ENCODE data around the gene DAPK2. TPM values are rescaled to one million over a fixed set of nuclear protein-coding genes. Genes with fewer than 3 reads are reported as not detected.
"Not testable (repeated sequence)": the region's sequence is repeated elsewhere in the genome, so short reads cannot be mapped to it uniquely, and the experiment has no call there.

DAPK2 gene
- polyA plus RNA-seq, 1 of the 3 experiments (the other 2 are of a cell fraction) = 1.4 TPM

DNA sequence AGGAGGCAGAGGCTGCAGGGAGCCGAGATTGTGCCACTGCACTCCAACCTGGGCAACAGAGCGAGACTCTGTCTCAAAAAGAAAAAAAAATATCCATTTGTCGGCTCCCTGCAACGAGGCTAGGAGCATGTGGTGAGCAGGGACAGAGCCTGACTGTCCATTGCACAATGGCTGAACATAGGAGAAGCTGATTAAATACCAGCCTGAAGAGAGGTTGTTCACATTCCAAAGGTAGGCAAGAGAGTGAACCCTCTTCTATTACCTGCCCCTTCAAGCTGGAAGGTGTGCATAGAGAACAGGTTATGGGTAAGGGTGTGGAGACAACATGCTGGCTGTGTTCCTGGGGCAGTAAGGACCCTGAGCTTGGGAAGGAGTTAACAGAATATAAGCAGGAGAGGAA is 78.7 kb downstream of the DAPK2 start:
- Histone ChIP-seq H2AFZ (ENCODE audit: low read depth) (no peak overlapping the region), H3K27ac (ENCODE audit: low read depth in 2 of 2, low read length in 1 of 2) (no peak overlapping the region), H3K4me1 (ENCODE audit: control insufficient read depth in 1 of 2, insufficient read depth in 2 of 2, low read depth in 1 of 2, low read length in 1 of 2) (peaks cover 0 to 2% of the 10 kb centered on the region in 2 experiments; a peak in 1 of 4 replicates), H3K79me2 (ENCODE audit: insufficient read depth) (no peaks in the 10 kb centered on the region), H3K36me3 (replicated peaks in 1 of 2; ENCODE audit: control insufficient read depth in 1 of 2, insufficient read depth in 2 of 2, low read length in 1 of 2) (no peaks in the 10 kb centered on the region), H3K9me3 (no peaks in the 10 kb centered on the region), H3K27me3 (ENCODE audit: insufficient read depth) (no peaks in the 10 kb centered on the region), H4K20me1 (ENCODE audit: insufficient read depth) (no peaks in the 10 kb centered on the region), H3F3A (replicated peaks; ENCODE audit: insufficient read depth) (no peaks in the 10 kb centered on the region), H3K4me2 (no peak overlapping the region), H3K9me2 (no peaks in the 10 kb centered on the region), H3K9ac (no peak overlapping the region), H3K4me3 (ENCODE audit: low read depth in 2 of 2, low read length in 1 of 2) (no peak overlapping the region)
- TF ChIP-seq, protein P1, sequence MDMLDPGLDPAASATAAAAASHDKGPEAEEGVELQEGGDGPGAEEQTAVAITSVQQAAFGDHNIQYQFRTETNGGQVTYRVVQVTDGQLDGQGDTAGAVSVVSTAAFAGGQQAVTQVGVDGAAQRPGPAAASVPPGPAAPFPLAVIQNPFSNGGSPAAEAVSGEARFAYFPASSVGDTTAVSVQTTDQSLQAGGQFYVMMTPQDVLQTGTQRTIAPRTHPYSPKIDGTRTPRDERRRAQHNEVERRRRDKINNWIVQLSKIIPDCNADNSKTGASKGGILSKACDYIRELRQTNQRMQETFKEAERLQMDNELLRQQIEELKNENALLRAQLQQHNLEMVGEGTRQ (IDR thresholded peaks at IDR 0.05; ENCODE audit: borderline replicate concordance, low read depth, low read length) = no peak
- TF ChIP-seq NFIC (IDR thresholded peaks at IDR 0.05; ENCODE audit: borderline replicate concordance) = no peak
- TF ChIP-seq TAF1 (IDR thresholded peaks at IDR 0.05; ENCODE audit: borderline replicate concordance, low read depth, low read length) = no peak
- no peak for TF ChIP-seq RCOR1 (IDR thresholded peaks at IDR 0.05; ENCODE audit: low read length)
- no peak for TF ChIP-seq MEF2A (IDR thresholded peaks at IDR 0.05; ENCODE audit: borderline replicate concordance, low read depth)
- no peak for TF ChIP-seq RFX5 (IDR thresholded peaks at IDR 0.05; ENCODE audit: low read length)
- TF ChIP-seq, protein P2, sequence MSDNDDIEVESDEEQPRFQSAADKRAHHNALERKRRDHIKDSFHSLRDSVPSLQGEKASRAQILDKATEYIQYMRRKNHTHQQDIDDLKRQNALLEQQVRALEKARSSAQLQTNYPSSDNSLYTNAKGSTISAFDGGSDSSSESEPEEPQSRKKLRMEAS (IDR thresholded peaks at IDR 0.05; ENCODE audit: low read depth) = no peak
- TF ChIP-seq TEAD4 (IDR thresholded peaks at IDR 0.05; ENCODE audit: borderline replicate concordance, insufficient read depth) = no peak
- no peak for TF ChIP-seq SMC3 (IDR thresholded peaks at IDR 0.05; ENCODE audit: low read depth, low read length)
- TF ChIP-seq MXI1 (IDR thresholded peaks at IDR 0.05; ENCODE audit: low read depth, low read length) = no peak
- no peak for TF ChIP-seq POLR2AphosphoS5 (IDR thresholded peaks at IDR 0.05; ENCODE audit: low read depth, low read length)
- TF ChIP-seq FOSL2 (IDR thresholded peaks at IDR 0.05; ENCODE audit: borderline replicate concordance, low read depth) = no peak
- TF ChIP-seq RAD21 (IDR thresholded peaks at IDR 0.05; ENCODE audit: low read length) = no peak
- 62% methylated on average over 4 of the region's 4 CpGs for WGBS (ENCODE audit: low lambda C conversion rate)
- ChIA-PET POLR2A (no interaction called here), CTCF (interaction anchor here (1.0 to 4.5 kb wide), 3 partner anchors 13 to 79 kb away, joined by 3 to 25 read pairs (median 3); partner anchors contain the start of gene DAPK2)
- no peak for DNase-seq

- WGBS (ENCODE audit: low lambda C conversion rate) = 91% methylated on average over 12 of the region's 15 CpGs
- H3K9me3 ChIP-seq, CTCF ChIA-PET: not testable (repeated sequence)
Measured at GRCh38 chr15:63962947-63963721, 83.2 kb downstream of the DAPK2 start.

More at GRCh38 chr15:63962947-63963721, 83.2 kb downstream of the DAPK2 start:
- POLR2A ChIA-PET; H3K27ac ChIP-seq (ENCODE audit: low read depth in 2 of 2, low read length in 1 of 2); H3K4me1 ChIP-seq (ENCODE audit: control insufficient read depth in 1 of 2, insufficient read depth in 2 of 2, low read depth in 1 of 2, low read length in 1 of 2); DNase-seq; H3K4me2 ChIP-seq; H3K4me3 ChIP-seq (ENCODE audit: low read depth in 2 of 2, low read length in 1 of 2); H3F3A ChIP-seq (replicated peaks; ENCODE audit: insufficient read depth); H3K36me3 ChIP-seq (replicated peaks in 1 of 2; ENCODE audit: control insufficient read depth in 1 of 2, insufficient read depth in 2 of 2, low read length in 1 of 2); H3K27me3 ChIP-seq (ENCODE audit: insufficient read depth); H2AFZ ChIP-seq (ENCODE audit: low read depth); H3K79me2 ChIP-seq (ENCODE audit: insufficient read depth); H3K9ac ChIP-seq; H3K9me2 ChIP-seq; H4K20me1 ChIP-seq (ENCODE audit: insufficient read depth): not testable (repeated sequence)

All from SK-N-SH (cell line).